ENCODE data around the gene NAALADL2.

Gene NAALADL2

GRCh38 chr3:175001091-175001490 lies 142.0 kb downstream of the NAALADL2 start:
- no peak for DNase-seq

GRCh38 chr3:175002732-175003143 lies 143.6 kb downstream of the NAALADL2 start:
- DNase-seq: no peak

- no peak for DNase-seq
Observed at GRCh38 chr3:175003590-175003989, 144.5 kb downstream of the NAALADL2 start.

DNA sequence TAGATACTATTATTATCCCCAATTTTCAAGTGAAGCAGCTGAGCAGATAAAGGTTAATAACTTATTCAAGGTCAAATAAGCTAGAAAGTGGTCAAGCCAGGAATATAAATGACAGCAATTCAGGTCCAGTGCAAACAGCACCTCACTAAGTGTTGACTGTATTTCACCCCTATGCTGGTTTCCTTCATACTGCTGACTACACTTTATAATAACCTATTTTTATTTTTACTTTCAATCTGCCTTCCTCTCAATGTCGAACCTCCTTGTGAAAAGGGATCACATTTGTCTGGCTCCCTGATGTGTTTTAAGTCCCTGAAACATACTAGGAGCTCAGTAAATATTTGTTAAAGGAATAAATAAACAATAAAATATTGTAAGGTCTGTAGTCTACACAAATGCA lies 146.1 kb downstream of the NAALADL2 start:
- no peak for DNase-seq

GRCh38 chr3:175005881-175006280 lies 146.7 kb downstream of the NAALADL2 start:
- DNase-seq: no peak

GRCh38 chr3:175007306-175007705 lies 148.2 kb downstream of the NAALADL2 start:
- no peak for DNase-seq

DNA sequence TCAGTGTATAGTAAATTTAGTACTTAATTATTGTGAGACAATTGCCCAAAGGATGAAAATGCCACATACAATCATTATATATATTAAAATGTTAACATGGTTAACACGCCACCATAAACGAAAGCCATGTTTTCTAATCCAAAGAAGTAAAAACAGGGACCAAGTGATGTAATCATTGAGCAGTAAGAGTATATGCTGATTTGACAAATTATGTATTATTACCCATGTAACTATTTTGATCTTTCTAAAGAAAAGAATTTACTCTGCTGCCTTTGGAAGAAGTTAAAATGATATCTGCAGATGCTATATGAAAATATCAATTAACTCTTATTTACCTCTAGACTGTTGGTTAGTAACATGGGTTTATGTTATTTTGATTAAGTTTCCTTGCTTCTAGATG lies 150.2 kb downstream of the NAALADL2 start:
- DNase-seq: no peak

DNA sequence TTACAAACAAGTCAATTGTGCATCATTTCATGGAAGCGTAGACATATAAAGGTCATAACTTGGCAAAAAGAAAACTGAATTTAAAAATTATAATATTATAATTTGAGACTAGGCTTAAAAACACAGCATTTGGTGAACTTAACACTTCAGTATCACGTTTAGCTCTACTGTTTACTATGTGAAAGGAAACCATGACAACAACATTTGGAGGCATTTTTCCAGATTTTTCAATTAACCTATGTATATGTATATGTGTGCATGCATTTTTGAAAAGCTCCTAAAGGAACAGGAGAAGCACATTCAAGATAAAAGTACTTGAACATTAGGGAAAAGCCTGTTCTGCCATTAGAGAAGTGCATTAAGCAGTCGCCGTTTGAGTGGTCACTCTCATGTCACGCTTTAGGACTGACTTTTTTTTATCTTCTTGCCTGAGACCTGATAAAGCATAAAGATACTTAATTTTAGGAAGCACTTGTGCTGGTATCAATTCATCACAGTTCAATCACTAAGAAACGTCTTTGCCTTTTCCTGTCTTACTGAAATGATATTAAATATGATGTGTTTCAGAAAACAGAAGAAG lies 156.0 kb downstream of the NAALADL2 start:
- no peak for DNase-seq

GRCh38 chr3:175018946-175019727 lies 160.0 kb downstream of the NAALADL2 start:
- no peak for DNase-seq

- DNase-seq: no peak
Observed at GRCh38 chr3:175020101-175020500, 161.0 kb downstream of the NAALADL2 start.

DNA sequence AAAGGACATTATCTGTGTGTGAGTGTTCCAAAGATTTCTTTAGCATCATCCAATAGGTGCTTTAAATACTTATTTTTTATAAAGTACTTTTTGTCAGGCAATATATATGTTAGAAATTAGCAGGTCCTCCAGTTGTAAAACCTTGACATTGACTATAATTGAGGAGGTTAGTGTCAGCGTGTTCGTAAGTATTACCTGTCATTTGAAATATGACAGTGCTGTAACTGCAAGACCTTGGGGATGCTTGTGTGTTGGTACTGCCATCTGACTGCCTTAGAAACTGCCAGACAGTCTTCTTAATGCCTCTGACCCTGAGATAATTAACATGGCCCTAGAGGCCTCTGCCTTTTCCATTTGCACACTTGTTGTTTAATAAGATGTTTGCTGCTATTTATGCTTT lies 170.7 kb downstream of the NAALADL2 start:
- DNase-seq: no peak

- DNase-seq: no peak
Observed at GRCh38 chr3:175039875-175040274, 180.7 kb downstream of the NAALADL2 start.

- DNase-seq: no peak
Observed at GRCh38 chr3:175041369-175041768, 182.2 kb downstream of the NAALADL2 start.

DNA sequence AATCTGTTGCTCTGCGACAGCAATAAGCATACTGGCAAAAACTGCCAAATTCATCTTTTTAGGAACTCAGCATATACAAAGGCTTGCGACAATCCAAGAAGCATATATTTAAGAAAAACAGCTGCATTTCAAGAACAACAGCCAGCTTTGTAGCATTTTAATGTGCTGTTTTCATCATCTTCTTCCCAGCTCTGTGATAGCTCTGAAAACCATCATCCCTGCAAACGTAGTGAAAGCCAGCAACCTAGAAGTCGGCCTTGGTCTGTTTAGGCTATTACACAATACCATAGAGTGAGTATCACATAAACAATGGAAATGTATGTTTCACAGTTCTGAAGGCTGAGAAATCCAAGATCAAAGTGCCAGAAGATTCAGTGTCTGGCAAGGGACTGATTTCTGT lies 187.5 kb downstream of the NAALADL2 start:
- no peak for DNase-seq

- DNase-seq: no peak
Observed at GRCh38 chr3:175047786-175048185, 188.7 kb downstream of the NAALADL2 start.

GRCh38 chr3:175057401-175057800 lies 198.3 kb downstream of the NAALADL2 start:
- DNase-seq: no peak

- DNase-seq: no peak
Observed at GRCh38 chr3:175059788-175060187, 200.7 kb downstream of the NAALADL2 start.

DNA sequence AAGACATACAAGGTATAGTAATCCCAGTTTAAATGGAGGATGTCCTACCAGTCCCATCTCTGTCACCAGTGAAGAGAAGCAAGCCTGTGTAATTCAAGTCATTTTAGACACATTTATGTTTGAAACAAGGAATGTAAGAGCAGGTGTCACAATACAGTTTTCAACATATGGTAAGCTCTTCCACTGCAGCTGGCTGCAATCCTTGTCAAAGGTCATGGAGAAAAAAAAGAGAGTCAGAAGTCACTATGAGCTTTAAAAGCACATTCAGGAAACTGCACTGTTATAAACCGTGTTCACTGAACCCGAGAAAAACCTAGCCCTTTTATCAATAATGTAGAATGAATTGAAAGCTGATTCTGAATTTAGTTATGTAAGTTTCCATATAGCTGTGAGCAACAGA lies 206.4 kb downstream of the NAALADL2 start:
- DNase-seq: no peak

DNA sequence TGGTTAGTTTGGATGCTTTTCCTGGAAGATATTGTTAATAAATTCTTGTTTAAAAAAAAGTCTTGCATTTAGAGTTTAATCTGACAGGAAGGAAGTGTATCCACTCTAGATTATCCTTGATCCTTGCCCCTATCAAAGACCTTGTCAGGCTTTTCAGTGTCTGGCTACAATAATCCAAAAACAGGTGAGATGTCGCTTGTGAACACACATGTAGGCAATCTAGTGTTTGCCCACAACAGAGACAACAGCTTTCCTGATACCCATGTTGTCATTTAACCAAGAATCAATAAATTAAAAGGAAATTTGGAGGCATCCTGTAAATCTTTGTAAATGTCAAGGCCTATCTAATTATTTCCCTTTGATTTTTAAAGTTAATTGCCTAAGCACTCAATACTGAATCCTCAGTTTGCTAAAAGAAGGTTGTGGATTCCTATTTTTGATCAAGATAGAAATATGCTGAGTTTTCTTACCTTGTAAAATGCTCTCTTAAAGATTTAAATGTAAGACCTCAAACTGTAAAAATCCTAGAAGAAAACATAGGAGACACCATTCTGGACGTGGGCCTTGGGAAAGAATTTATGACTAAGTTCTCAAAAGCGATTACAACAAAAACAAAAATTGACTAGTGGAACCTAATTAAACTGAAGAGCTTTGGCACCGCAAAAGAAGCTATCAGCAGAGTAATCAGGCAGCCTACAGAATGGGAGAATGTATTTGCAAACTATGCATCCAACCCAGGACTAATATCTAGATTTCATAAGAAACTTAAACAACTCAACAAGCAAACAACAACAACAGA lies 207.7 kb downstream of the NAALADL2 start:
- no peak for DNase-seq

- no peak for DNase-seq
Observed at GRCh38 chr3:175068587-175068986, 209.5 kb downstream of the NAALADL2 start.

- DNase-seq: no peak
Observed at GRCh38 chr3:175070946-175071345, 211.8 kb downstream of the NAALADL2 start.

DNA sequence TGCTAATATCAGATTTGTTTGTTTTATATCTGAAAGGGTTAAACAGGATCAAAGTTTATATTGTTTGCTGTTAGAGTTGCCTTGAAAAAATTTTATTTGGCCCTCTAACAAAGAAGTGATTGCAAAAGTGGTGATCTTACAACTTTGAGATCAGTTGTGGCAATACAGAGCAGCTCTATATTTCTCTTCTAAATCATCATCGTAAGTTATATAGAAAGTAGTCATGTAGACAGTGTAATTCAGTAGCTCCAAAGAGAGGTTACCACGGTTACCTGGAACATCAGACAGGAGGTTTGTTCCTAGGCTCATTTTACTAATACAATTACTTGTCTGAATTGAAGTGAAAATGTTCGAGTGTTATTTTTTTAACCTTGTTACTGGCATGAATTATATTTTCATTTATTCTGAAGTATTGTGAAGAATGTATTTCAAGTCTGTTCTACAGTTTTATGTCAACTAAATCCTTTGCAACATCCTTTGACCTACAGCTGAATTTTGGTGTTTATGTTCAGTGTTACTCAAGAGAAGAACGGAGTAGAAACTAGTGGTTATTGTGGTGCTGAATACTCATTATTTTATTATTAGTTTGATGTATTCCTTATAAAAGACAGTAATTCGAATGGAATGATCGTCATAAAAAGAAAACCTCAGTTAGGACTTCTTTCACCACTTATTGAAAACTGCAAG lies 214.2 kb downstream of the NAALADL2 start:
- no peak for DNase-seq

DNA sequence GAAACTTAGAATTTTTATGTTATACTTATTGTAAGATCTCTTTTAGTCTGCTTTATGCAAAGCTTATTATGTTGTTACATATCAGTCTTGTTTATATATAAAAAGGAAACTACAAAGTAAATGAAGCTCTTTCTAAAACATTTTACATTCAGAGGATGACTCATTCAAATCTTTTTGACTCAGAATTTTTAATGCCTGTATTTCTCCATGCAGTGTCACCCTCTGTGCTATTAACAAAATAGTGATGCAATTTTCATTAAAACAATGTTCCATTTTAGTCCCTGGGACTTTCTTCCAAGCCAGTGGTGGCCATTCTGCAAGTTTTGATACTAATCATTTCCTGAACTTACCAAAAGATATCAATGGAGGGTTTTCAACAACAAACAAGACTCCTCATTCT lies 216.1 kb downstream of the NAALADL2 start:
- no peak for DNase-seq
